Anterior cingulate cortex (tissue), 58 donors: ENCODE measurements around the gene KIF25.

Source experiments
- DNase-seq, 58 donors: peaks; one replicate each; lab custom pipeline; 2025; lab: John Stamatoyannopoulos, UW

The KIF25 gene

DNA sequence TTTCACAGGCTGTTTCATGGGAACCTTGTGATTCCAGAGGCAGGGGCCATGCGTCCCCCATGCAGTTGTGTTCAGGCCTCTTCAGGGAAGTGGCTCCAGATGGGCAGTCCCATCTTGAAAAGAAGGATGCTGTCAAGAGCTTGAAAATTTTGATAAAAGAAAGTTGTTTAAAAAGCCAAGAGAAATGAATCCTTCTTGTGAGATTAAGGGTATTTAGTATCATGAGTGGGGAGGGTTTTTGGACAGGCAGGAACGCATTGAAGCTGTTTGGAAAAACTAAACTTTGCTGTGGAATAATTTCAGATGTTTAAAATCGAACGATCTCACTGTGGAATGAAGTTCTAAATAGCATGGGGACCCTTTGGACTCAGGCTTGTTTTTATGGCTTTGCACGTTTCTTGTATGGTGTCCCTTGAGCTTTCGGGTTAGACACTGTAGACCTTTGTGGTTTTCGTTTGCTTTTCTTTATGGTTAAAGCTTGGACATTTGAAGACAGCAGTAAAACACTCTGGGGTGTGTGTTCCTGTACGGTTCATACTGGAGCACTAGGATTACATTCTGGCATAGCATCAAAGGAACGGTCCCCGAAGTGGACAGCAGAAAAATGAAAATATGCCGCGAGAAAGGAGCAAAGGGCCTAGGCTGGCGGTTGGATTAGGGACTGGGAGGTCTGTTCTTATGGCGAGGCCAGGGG lies 18.2 kb downstream of the KIF25 start:
- no peak for DNase-seq

DNA sequence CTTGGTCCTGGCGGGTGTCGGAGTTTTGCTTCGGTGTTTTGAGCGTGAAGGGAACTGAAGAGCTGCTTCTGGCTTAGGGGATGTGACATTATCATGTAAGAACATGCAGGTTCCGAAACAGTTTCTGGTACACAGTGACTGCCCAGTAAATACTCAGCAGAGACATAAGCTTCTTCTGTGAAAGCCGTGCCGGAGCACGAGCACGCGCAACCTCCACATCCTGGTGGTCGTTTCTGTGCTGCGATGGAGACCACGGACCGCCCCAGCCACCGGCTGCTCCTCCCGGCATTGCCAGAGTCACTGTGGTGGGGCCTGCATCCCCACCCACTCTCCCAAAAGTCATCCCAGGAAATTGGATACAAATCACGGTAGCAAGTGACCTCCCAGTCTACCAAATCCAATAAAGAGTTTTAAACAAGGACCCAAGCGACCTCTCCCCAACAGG lies 18.7 kb downstream of the KIF25 start:
- DNase-seq: no peak

DNA sequence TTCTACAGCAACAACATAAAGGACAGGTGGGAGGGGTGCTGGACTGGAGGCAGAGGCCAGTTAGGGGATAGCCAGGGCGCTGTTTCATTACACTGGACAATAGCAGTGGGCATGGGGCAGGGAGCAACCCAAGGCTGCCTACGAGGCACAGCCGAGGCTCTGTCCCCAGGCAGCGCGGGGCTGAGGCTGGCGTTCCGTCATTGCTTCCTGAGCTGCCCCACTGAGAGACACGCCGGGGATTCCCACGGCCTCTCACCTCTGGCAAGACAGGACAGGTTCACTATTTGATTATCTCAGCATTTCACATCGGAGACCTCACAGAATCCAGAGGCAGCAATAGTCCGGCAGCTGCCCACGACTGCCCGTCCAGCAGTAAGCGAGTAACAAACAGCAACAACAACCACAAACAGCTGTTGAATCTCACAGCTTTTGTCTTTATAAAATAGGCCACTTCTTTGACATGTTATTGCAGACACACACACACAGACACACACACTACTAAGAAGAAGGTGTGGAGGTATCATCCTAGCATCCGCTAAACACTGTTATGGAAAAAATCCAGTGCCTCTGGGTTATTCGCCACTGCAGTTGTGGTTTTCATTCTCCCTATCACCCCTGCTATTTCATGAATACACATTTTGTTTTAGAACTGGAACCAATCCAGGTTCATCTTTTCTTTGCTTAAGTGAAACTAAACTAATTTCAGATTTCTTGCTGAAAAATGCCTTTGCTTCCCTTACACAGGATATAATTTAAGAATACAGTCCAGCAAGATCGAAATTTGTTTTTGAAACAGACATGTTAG lies 19.5 kb downstream of the KIF25 start:
- peak in 1 of 58 donors; percentile 23 for DNase-seq

DNA sequence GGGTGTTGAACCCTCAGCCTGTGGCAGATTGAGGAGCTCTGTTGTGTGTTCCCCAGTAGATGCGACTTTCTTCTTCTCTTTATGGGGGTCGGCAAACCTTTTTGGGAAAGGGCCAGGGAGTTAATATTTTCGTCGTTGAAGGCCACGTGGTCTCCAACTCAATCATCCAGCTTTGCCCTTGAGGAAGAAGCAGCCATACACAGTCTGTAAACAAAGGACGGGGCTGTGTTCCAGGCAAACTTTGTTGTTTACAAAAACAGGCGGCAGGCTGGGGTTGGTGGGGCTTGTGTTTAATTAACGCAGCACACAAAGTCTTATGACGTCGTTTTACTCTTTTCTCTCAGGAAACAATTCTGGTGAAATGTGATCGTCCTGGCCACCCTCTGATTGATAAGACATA lies 20.2 kb downstream of the KIF25 start:
- DNase-seq: peak in 2 of 58 donors; percentile 31 to 48

DNA sequence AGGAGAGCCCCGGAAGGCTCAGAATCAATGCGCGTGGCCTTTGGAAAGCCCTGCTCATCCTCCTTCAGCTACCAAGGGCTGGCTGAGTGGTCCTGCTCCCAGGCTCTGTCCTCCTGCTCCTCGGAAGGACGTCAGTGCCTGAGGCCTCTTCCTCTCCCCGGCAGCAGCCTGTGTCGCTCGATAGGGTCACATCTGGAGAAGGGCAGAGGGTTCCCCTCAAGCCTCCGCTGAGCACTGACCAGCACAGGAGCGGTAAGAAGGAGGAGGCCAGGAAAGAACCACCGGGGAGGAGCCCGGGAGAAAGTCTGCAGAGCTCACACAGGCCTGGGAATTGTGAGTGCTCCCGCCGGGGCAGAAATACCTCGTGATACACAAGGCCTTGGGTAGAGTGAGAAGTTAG lies 21.2 kb downstream of the KIF25 start:
- DNase-seq: no peak

DNA sequence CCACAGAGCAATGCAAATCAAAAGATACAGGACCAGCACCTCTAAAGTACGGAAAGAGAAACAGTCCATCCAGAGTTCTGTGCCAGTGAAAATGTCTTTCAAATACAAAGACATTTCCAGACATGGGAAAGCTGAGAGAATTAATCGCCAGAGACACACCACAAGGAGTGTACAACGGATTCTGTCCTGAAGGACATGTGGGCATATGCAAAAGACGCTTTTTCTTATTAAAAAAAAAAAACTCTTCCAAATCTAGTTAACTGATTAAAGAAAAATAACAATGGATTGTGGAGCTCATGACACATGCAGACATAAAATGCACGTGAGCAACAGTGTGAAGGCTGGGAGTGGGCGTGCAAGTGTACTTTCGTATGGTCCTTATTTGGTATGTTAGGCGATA lies 22.8 kb downstream of the KIF25 start:
- DNase-seq: no peak

DNA sequence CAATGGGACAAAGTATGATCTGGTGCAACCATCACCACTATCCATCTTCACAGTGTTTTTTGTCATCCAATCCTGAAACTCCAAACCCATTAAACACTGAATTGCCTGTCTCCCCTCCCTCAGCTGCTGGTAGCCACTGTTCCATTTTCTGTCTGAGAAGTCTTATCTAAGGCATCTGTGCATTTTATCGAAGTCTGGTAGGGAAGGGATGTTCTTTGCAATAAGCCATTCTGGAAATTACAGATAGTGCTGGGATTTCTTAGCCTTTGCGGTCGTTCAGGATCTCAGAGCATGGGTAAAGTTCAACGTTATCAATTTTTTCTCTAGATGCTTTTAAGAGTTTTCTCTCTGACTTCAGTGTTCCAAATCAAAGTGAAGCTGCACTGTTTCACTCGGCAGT lies 24.1 kb downstream of the KIF25 start:
- no peak for DNase-seq

DNA sequence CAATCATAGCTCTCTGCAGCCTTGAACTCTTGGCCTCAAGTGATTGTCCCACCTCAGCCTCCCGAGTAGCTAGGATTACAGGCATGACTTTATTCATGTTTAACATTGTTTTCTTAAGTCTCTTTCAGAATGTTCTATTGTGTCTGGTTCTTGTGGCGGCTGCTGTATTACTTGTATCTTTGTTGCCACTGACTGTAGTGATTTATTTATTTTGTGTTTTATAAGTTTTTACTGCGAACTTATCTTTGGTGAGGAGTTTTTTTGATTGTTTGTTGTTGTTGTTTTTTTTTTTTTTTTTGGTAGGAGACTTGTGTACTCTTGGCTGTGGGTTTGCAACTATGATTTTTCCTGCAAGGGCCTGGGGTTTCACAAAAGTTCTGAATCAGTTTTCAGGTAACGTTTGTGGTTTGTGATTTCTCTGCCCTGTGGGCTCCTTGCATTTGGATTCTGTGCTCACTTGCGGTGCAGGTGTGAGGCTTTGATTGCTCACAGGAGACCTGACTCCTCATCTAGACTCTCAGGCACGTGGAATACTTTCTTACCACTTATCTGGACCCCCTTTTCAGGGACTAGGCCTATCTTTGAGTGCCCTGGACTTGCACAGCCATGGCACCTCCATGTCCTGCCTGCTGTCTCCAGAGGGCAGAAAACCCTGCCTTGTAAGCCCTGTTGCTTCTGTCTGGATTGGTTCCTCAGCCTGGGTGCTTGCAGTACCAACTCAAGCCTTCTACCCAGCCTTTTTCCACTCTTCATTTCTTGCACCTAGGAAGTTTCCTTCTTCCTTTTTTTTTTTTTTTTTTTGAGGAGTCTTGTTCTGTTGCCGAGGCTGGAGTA lies 25.2 kb downstream of the KIF25 start:
- DNase-seq: no peak

DNA sequence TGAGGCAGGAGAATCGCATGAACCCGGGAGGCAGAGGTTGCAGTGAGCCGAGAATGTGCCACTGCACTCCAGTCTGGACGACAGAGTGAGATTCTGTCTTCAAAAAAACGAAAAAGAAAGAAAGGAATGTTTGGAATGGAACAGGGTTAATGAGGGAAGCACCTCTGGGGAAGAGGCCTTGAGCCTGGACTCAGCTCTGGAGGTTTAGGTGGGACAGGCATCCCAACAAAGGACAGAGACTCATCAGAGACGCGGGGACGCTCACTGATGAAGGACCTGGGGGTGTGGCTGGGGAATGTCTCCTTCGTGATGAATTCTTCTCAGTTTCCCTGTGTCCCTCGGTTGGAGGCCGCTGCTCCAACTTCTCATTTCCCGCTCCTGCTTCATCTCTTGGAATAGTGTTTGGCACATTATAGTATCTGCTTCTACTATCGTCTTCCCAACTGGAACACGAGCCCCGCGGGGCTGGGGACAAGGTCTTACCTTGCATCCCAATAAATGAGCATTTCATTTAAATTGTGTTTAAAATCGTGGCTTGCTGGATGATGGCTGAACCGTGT lies 27.6 kb downstream of the KIF25 start:
- no peak for DNase-seq

DNA sequence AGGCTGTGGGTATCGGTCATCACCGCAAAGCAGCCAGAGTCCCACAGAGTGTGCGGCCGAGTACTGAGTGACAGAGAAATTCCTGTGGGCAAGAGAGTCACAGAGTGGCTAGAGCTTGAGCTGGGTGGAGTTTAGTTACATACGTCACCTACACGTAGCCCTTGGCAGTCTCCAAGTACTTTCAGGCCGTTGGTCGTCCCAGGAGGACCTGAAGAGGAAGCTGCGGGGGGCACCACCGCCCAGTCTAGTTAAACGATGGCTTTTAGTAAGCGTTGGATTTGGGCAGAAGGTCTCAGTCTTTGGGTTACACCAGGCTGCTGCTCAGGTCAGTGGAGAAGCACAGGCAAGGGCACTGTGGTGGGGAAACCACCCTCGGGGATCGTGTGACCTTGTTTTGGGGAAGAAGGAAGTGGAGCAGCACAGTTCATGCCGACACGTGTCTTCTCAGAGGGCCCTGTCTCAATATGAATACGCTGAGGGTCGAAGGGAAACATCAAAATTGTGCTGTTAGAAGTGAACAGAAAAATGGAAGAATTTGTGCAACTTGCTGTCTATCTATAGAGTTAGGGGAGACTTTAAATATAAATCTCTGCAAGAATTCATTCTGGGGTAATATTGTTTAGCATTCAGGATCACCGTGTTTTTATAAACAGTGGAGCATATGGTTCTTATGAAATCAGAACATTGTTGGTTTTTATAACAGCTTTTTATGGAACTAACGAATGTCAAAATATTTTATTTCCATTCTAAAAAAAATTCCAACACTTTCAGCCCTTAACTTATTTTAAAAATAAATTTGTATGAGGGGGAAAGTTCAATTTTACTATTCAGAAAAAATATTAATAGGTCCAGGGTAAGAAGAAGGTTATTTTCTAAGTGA lies 28.6 kb downstream of the KIF25 start:
- no peak for DNase-seq

DNA sequence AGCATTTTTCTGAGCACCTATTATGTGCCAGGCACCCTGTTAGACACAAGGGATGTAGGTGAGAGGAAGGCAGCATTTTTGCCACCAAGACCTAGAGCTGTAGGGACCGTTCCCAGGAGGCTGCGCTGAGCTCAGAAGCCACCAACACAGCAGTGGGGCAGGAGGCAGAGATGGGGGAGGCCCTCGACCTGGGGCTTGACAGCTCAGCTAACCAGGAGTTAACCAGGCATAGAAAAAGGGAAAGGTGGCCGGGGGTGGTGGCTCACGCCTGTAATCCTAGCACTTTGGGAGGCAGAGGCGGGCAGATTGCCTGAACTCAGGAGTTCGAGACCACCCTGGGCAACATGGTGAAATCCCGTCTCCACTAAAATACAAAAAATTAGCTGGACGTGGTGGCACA lies 29.5 kb downstream of the KIF25 start:
- no peak for DNase-seq

DNA sequence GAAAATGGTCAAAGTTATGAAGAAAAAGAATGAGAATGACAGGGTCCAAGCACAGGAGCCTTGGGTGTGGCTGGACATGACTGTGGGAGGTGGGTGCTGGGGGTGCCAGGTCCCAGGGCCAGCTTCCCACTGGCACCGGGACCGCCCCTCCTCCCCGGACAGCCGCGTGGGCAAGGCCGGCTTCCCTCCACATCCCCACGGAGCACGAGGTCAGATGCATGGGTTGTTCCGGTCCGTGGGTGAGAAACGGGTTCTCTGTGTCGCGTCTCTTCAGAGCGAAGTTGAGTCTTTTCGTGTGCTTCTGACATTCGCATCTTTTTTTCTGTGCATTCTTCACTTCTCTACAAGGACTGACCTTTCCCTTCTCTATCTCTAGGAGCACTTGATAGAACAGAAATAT lies 30.1 kb downstream of the KIF25 start:
- DNase-seq: no peak

DNA sequence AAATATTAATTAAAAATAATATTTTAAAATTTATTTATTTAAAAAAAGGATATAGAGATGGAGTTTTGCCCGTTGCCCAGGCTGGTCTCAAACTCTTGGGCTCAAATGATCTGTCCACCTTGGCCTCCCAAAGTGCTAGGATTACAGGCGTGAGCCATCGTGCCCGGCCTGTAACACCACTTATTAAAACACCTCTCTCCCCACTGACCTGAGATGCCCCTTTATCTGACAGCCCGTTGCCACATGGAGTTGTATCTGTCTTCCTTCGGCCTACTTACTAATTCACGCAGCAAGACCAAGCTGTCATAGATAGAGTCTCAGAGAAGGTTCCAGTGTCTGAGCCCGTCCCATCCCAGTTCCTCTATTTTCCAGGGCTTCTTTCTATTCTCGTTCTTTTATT lies 30.7 kb downstream of the KIF25 start:
- no peak for DNase-seq

DNA sequence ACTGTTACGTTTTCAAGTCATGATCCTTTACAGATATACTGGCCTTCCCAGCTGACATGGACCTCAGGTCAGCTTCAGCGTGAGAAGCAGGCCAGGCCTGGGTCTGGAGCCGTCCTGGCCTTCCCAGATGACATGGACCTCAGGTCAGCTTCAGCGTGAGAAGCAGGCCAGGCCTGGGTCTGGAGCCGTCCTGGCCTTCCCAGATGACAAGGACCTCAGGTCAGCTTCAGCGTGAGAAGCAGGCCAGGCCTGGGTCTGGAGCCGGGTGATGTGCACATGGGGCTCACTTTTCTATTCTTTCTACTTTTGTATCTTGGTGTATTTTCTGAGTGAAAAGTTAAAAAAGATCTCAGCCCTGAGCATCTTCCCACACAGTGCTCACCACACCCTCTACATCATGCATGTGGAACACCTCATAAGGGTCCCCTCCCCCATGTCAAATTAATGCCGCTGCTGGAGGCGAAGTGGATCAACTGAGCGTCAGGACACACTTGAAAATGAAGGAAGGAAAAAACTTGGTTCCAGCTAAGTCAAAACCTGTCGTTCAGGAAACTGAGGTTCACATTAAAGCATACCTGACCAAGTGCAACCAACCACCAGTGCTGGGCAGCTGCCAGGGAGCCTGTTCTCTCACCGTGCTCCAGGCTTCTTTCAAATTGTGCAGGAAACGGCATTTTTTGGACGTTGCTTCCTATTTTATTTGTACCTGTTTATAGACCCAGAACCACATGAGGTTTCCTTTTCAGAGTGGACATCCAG lies 32.2 kb downstream of the KIF25 start:
- no peak for DNase-seq

DNA sequence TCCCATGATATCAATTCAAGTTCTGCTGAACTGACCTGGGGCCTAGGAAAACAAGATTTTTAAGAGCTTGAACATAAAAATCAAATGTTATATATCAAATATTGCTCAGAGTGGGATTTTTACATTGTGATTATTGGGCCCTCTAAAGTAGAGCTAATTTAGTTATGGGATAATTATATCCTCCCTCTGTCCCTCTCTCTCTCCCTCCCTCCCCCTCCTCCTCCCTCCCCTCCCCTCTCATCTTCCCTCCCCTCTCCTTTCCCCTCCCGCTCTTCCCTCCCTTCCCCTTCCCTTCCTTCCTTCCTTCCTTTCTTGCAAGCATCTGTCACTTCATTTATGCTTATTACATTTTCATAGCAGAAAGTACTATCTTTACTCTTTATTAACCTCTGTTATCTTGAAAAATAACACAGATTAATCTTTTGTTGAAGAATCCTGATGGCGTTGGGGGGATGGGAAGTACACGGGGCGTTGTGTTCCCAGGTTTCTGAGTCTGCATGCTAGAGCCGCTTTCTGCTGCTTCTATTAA lies 32.8 kb downstream of the KIF25 start:
- DNase-seq: no peak

DNA sequence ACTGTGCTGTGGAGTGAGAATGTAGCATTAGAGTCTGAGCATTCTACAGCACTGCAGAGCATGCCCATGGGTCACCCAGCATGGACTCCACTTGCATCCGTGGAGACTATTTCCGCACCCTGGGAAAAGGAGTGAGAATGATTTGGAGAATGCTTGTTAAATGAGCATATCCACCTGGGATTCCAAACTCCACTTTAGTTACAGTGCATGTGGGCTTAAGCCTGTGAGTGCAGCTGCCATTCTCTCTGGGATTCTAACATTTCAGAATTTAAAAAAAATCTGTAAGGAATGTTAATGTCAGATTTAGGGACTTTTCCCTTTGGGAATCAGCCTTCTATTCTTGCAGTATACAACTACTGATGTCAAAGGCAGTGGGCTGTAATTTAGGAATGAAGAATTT lies 33.4 kb downstream of the KIF25 start:
- DNase-seq: no peak

DNA sequence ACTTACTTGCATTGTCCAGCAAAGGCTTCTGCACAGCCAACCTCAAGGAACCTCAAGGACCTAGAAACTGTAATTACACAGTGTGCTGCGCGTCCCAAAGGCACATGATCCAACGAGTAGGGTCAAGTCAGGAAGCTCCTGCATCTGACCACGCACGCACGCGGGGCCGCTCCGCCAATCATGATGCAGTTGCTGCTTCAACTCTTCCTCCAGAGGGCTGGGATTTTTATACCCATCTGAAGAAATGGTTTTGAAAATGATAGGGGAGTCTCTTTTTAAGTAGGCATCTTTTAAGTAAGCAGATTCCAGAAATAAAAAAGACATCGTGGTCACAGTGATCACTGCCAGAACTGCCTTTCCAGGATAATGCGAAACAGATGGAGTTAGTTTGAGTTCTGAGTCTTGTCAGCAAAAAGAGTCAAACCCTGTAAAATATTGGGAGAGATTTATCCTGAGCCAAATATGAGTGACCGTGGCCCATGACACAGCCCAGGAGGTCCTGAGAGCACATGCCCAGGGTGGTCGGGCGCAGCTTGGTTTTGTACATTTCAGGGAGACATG lies 34.0 kb downstream of the KIF25 start:
- DNase-seq: no peak

DNA sequence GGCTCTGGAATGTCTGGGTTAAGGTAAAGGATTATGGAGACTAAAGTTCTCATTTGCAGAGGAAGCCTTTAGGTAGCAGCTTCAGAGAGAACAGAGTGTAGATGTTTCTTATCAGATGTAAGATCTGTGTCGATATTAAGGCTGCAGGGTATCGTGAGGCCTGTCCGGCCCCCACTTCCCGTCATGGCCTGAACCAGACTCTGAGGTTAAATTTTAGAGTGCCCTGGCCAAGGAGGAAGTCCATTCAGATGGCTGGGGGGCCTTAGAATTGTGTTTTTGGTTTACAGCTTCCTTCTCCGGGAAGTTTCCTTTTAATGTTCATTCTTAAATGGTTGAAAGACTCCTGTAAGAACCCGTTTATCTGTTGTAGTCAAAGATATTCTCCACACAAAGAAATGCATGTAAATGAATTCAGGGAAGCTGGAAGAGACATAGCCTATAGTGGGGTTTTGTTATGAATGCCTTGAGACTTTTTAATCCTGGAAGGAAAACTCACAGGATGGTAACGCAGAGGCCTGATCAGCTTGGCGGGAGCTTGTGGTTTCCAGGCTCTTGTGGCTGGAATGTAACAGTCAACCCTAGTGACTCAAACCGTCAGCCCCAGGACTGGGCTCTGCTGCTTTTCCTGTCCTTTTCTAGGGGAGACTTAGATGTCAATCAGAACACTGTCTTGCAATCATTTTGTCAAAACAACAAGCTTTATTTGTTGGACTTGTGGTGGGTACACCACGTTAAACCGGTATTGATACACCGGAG lies 34.7 kb downstream of the KIF25 start:
- no peak for DNase-seq
